ENCODE measurements around the gene DCST2.
A peak's percentile ranks its signal among the peaks of the same experiment; 100 is the strongest.

DCST2 gene

GRCh38 chr1:155008015-155008941, 25.3 kb downstream of the DCST2 start:
- no peak for DNase-seq

GRCh38 chr1:155007251-155007828, 26.2 kb downstream of the DCST2 start:
- no peak for DNase-seq

- DNase-seq, result peak; percentile 43
These were observed 26.9 kb downstream of the DCST2 start for GRCh38 chr1:155006601-155007101.

GRCh38 chr1:155005076-155006011, 28.2 kb downstream of the DCST2 start:
- no peak for DNase-seq

- DNase-seq, result no peak
These were observed 29.1 kb downstream of the DCST2 start for GRCh38 chr1:155004352-155005075.

- no peak for DNase-seq
These were observed 29.7 kb downstream of the DCST2 start for GRCh38 chr1:155003766-155004351.

- DNase-seq, result no peak
These were observed 30.3 kb downstream of the DCST2 start for GRCh38 chr1:155003227-155003765.

GRCh38 chr1:155002464-155003226, 30.9 kb downstream of the DCST2 start, which contains the start of gene ZBTB7B:
Gene ZBTB7B, plus strand, starts transcription at chr1:155002802. Its CDS starts 11,859 bp downstream, at chr1:155014661.
- no peak for DNase-seq

GRCh38 chr1:155001675-155002463, 31.7 kb downstream of the DCST2 start:
- DNase-seq, result peak; percentile 96

GRCh38 chr1:155001425-155001674, 32.2 kb downstream of the DCST2 start:
- DNase-seq, result no peak

GRCh38 chr1:155000726-155001424, 32.7 kb downstream of the DCST2 start:
- DNase-seq, result peak; percentile 73

- no peak for DNase-seq
These were observed 33.2 kb downstream of the DCST2 start for GRCh38 chr1:155000411-155000725.

- DNase-seq, result peak; percentile 40
These were observed 33.8 kb downstream of the DCST2 start for GRCh38 chr1:154999571-155000410.

- peak; percentile 51 for DNase-seq
These were observed 34.6 kb downstream of the DCST2 start for GRCh38 chr1:154998818-154999570.

- DNase-seq, result no peak
These were observed 35.3 kb downstream of the DCST2 start for GRCh38 chr1:154998201-154998780.

- no peak for DNase-seq
These were observed 36.4 kb downstream of the DCST2 start for GRCh38 chr1:154996966-154997701.

All from central memory CD4-positive, alpha-beta T cell (primary cell).